Inferior parietal cortex (tissue), 1 donor: Measurements from ENCODE around the gene ANGPTL8.

Experiments used
- DNase-seq: peaks from one replicate; pipeline ENCODE4 v3.0.0-alpha.2; 2016; ENCODE audit errors: extremely low spot score

The ANGPTL8 gene

GRCh38 chr19:11203194-11204075, 36.0 kb upstream of the ANGPTL8 start:
- peak; percentile 46 for DNase-seq

- no peak for DNase-seq
Measured at GRCh38 chr19:11204076-11204602, 35.3 kb upstream of the ANGPTL8 start.

GRCh38 chr19:11204943-11205349, 34.5 kb upstream of the ANGPTL8 start:
- DNase-seq: no peak

- DNase-seq: no peak
Measured at GRCh38 chr19:11205939-11206570, 33.4 kb upstream of the ANGPTL8 start.

GRCh38 chr19:11208561-11209471, 30.6 kb upstream of the ANGPTL8 start:
- no peak for DNase-seq

- no peak for DNase-seq
Measured at GRCh38 chr19:11209839-11210655, 29.4 kb upstream of the ANGPTL8 start.

GRCh38 chr19:11210656-11210928, 28.8 kb upstream of the ANGPTL8 start:
- DNase-seq: no peak

GRCh38 chr19:11214387-11214786, 25.0 kb upstream of the ANGPTL8 start:
- DNase-seq: no peak

GRCh38 chr19:11221082-11221598, 18.3 kb upstream of the ANGPTL8 start:
- no peak for DNase-seq

GRCh38 chr19:11223200-11223599, 16.2 kb upstream of the ANGPTL8 start:
- DNase-seq: no peak

- DNase-seq: no peak
Measured at GRCh38 chr19:11224429-11224828, 15.0 kb upstream of the ANGPTL8 start.

- DNase-seq: no peak
Measured at GRCh38 chr19:11225172-11225571, 14.2 kb upstream of the ANGPTL8 start.

- no peak for DNase-seq
Measured at GRCh38 chr19:11225815-11226214, 13.6 kb upstream of the ANGPTL8 start.

GRCh38 chr19:11226716-11227166, 12.7 kb upstream of the ANGPTL8 start:
- DNase-seq: no peak

GRCh38 chr19:11227195-11227886, 12.1 kb upstream of the ANGPTL8 start:
- DNase-seq: no peak

GRCh38 chr19:11230621-11231386, 8.6 kb upstream of the ANGPTL8 start:
- DNase-seq: no peak

GRCh38 chr19:11232555-11232954, 6.9 kb upstream of the ANGPTL8 start:
- no peak for DNase-seq

- DNase-seq: no peak
Measured at GRCh38 chr19:11233073-11233472, 6.3 kb upstream of the ANGPTL8 start.

GRCh38 chr19:11234486-11235075, 4.8 kb upstream of the ANGPTL8 start:
- no peak for DNase-seq
